HG03460 (cell line): ENCODE data around the gene POLR1D.
A peak's percentile ranks its signal among the peaks of the same experiment; 100 is the strongest.
"Not testable (repeated sequence)": the region's sequence is repeated elsewhere in the genome, so short reads cannot be mapped to it uniquely, and the experiment has no call there.

Source experiments
- ATAC-seq: cut with Tn5 transposase; IDR thresholded peaks from one replicate; pipeline ENCODE4 v1.9.1; 2021; ENCODE audit not compliant: unreplicated experiment

The POLR1D gene

DNA sequence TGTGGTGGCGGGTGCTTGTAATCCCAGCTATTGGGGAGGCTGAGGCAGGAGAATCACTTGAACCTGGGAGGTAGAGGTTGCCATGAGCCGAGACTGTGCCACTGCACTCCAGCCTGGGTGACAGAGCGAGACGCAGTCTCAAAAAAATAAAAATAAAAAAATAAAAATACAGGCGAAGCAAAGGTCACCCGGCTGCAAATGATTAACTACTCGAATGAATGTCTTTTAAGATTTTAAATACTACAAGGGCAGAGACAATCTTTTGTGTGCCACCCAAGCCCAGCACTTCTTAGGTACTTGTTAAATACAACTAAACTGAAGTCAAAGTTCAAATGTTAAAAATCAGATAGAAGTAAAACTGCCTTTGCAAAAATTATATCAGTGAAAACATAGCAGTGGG is 8.1 kb upstream of the POLR1D start:
- no peak for ATAC-seq

GRCh38 chr13:27617881-27618321 is 3.8 kb upstream of the POLR1D start:
- no peak for ATAC-seq

DNA sequence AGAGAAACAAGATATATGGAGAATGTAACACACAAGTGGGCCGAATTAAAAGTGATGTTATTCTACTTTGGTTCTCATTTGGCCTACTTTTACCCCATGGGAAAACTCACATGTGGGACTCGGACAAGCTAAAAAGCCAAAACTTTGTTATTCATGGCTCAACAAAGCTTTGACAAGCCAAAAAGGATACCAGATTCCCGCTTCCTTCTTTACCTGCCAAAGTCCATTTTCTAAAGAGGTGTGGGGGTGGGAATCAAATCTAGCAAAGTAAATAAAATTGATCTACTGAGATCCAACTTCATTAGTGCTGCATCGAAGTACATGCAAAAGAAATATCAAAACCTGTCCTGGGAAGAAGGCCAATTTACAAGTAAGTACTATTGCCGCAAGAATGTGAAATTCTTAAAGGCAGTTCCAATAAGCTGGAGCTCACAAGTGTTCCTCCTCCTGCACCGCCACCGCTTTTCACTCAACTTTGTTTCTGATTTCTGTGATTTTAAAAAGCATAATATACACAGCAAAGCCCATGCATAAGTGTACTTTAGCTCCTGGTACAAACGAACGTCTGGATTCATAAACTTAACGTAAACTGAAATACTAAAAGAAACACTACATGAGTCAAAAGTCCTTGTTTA is 2.5 kb upstream of the POLR1D start:
- ATAC-seq, result no peak

- ATAC-seq, result peak; percentile 26
Observed at GRCh38 chr13:27619728-27620376, 1.8 kb upstream of the POLR1D start.

GRCh38 chr13:27620377-27621115 is 1.1 kb upstream of the POLR1D start, which contains the start of gene LNX2:
TSS of gene LNX2 (minus strand) at chr13:27620529. CDS start at chr13:27581703, 38,826 bp downstream.
- peak; percentile 84 for ATAC-seq

DNA sequence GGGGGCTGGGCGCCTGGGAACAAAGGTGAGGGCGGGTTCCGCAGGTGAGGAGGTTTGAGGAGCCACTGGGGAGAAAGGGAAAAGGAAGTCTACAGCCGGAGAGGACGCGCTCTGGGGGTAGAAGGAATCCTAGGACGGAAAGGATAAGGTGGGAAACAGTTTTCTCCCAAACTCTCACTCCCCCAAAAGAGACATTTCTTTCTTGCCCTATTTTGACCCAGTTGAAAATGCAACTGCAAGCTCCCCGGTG is 651 bp upstream of the POLR1D start:
- no peak for ATAC-seq

- no peak for ATAC-seq
Observed at GRCh38 chr13:27622102-27622820, 569 bp downstream of the POLR1D start.

GRCh38 chr13:27622881-27623280 is 1.2 kb downstream of the POLR1D start:
- no peak for ATAC-seq

DNA sequence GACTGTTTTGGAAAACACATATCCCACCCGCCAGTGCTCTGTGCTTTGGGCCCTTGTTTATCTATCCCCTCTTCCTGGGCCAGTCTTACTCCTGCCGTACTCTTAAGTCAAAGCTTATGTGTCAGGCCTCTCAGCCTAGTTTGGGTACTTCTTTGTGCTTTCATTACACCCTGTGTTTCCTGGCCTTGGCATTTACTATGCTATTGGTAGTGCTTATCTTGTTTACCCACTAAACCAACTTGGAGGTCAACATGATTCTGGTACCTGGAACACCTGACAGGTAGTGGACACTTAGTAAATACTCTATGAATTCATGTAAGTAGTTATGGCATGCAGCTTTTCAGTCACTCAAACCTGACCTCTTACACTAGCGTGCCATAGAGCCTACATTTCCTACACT is 2.4 kb downstream of the POLR1D start:
- ATAC-seq, result no peak

DNA sequence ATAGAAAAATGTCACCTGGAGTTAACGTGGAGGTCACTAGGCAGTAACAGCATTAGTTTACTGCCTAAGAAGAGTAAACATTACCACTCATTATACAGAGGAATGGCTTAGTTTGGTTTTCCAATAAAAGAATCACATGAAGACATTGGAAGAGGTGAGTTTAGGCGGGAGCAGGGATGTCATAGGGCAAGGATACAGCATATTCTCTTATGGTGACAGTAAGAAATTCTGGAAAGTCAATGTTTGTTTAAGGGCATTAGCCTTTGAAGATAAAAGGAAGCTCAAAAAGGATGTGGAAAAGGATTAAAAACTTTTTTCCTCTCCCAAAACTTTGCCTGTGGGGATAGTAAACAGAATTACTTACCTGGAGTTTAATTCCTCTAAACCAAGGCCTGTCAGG is 4.1 kb downstream of the POLR1D start:
- no peak for ATAC-seq

GRCh38 chr13:27627380-27627779 is 5.7 kb downstream of the POLR1D start:
- no peak for ATAC-seq

GRCh38 chr13:27628081-27628480 is 6.4 kb downstream of the POLR1D start:
- no peak for ATAC-seq

- ATAC-seq, result not testable (repeated sequence)
Observed at GRCh38 chr13:27628766-27629165, 7.1 kb downstream of the POLR1D start.

- ATAC-seq, result no peak
Observed at GRCh38 chr13:27631156-27631555, 9.5 kb downstream of the POLR1D start.

- ATAC-seq, result no peak
Observed at GRCh38 chr13:27631665-27632064, 10.0 kb downstream of the POLR1D start.

- no peak for ATAC-seq
Observed at GRCh38 chr13:27632214-27632613, 10.5 kb downstream of the POLR1D start.

DNA sequence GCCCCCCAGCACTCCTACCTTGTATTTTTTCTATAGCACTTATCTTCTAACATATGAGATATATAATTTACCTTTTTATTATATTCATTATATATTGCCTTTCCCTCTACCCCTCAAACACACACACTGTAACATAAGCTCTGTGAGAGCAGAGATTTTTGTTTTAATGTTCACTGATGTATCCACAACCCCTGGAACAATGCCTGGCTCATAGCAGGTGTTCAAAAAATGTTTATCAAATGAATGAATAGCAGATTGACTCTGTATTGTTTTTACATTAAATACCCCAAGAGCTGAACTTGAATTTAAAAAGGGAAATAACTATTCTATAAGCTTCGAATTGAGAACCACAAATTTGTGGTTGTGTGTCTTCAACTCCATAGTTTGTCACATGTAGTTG is 11.0 kb downstream of the POLR1D start:
- no peak for ATAC-seq

DNA sequence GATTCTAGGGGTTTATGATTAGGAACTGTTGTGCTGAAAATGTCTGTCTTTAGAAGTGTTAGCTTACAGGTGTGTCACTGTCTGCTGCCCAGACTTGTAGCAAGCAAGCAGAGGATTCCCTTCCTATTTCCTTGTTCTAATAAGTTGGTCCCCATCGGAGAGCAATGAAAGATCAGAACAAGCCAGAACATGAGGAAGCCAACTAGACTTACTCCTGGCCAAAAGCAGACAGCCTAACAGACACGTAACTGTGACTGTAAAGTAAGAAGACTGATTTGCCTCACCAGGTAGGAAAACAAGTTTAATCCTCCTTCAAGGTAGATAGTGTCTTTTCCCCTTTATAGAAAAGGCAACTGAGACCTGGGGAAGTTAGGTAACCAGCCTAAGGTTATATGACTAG is 12.5 kb downstream of the POLR1D start:
- no peak for ATAC-seq

DNA sequence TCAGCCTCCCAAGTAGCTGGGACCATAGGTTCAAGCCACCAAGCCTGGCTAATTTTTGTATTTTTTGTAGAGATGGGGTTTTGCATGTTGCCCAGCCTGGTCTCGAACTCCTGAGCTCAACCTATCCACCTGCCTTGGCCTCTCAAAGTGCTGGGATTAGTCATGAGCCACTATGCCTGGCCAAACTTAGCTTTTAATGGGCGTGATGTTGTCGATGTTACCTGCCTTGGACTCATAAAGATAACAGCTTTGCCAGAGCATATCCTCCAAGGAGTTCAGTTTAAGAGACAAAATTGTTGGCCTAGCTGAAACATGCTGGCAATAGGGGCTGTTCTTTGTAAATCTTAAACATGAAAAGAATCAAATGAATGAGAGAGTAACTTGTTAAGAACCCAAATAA is 13.1 kb downstream of the POLR1D start:
- ATAC-seq, result no peak

DNA sequence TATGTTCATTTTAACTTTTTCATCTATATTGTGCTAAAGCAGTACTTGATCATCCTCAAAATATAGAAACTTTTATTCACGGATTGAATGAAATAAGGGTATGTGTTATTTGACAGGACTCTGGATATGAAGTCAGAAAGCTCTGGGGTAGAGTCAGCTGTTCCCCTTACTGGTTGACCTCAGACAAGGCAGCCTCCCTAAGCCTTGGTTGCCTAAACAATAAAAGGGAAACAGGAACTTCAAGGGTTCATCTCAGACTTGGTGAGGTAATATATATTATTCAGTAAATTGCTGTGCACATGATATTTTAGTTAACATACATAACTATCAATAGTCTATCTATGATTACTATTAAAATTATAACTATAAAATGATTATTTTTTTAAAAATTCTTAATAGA is 13.6 kb downstream of the POLR1D start:
- ATAC-seq, result no peak

DNA sequence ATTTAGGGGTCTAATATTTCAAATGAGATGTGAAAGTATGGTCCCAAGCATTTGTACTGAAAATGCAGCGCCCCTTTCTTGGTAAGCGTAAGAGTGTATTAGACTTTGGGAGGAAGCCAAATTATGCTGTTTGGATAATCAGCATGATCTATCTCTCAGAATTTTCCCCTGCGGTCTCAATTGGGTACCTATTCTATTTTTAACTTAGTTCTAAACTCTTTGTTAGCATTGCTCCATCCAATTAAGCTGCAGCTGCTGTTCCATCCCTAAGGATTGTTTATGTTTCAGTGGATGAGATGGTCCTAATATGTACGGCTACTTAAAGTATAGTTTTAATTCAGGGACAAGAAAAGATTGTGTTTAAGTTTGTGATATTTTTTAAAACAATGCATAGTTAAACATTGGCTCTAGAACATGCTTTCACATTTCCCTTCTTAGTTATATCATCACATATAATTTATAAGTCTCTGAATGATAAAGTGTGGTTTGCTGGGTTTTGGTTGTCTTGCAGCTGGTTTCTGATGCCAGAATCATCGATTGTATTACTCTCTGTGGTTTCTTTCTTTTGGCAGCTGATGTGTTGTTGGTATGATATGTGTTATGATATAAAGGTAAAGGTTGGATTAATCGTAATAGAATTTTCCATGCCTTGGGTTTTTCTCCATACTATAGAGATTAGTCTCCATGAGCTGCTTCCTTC is 15.0 kb downstream of the POLR1D start:
- no peak for ATAC-seq
